Gastroesophageal sphincter (tissue), 3 donors: ENCODE measurements around the gene SNAPC4.

Source experiments
- POLR2A ChIP-seq, 2 donors: fragments of 450-650 bp; IDR thresholded peaks; one replicate each; pipeline ENCODE4 v1.6.1; 2017; ENCODE audit warnings: antibody characterized with exemption in 2 of 2, mild to moderate bottlenecking in 2 of 2, moderate library complexity in 1 of 2
- TF ChIP-seq, protein P1 (sequence below), 4 experiments: fragments of 200-600 bp in 2 of 4; fragments of 450-650 bp in 2 of 4; sonication (generic) in 1 of 4; IDR thresholded peaks; one replicate each; pipeline ENCODE4 v1.5.1; 2017 to 2019; ENCODE audit warnings: antibody characterized with exemption in 4 of 4, mild to moderate bottlenecking in 2 of 4, moderate library complexity in 2 of 4

DNA sequence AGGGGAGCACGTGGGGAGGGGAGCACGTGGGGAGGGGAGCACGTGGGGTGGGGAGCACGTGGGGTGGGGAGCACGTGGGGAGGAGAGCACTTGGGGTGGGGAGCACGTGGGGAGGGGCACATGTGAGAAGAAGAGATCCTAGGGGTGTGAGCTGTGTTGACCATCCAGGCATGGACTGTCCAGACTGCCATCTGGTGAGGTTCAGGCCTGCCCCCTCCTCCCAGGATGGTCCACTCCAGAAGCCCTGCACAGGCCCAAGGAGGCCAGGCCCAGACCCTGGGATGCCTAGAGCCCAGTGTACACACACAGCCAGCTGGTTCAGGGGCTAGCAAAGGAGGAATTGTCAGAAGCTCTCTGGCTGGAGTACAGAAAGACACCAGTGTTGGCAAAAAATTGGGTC lies 2.3 kb downstream of the SNAPC4 start:
- TF ChIP-seq, protein P1, sequence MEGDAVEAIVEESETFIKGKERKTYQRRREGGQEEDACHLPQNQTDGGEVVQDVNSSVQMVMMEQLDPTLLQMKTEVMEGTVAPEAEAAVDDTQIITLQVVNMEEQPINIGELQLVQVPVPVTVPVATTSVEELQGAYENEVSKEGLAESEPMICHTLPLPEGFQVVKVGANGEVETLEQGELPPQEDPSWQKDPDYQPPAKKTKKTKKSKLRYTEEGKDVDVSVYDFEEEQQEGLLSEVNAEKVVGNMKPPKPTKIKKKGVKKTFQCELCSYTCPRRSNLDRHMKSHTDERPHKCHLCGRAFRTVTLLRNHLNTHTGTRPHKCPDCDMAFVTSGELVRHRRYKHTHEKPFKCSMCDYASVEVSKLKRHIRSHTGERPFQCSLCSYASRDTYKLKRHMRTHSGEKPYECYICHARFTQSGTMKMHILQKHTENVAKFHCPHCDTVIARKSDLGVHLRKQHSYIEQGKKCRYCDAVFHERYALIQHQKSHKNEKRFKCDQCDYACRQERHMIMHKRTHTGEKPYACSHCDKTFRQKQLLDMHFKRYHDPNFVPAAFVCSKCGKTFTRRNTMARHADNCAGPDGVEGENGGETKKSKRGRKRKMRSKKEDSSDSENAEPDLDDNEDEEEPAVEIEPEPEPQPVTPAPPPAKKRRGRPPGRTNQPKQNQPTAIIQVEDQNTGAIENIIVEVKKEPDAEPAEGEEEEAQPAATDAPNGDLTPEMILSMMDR (IDR thresholded peaks at IDR 0.05): no peak
- no peak for TF ChIP-seq POLR2A (IDR thresholded peaks at IDR 0.05)
